ENCODE measurements around the gene MMD2.
"Not testable (repeated sequence)": the region's sequence is repeated elsewhere in the genome, so short reads cannot be mapped to it uniquely, and the experiment has no call there.

The MMD2 gene, protein sequence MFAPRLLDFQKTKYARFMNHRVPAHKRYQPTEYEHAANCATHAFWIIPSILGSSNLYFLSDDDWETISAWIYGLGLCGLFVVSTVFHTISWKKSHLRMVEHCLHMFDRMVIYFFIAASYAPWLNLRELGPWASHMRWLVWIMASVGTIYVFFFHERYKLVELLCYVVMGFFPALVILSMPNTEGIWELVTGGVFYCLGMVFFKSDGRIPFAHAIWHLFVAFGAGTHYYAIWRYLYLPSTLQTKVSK

DNA sequence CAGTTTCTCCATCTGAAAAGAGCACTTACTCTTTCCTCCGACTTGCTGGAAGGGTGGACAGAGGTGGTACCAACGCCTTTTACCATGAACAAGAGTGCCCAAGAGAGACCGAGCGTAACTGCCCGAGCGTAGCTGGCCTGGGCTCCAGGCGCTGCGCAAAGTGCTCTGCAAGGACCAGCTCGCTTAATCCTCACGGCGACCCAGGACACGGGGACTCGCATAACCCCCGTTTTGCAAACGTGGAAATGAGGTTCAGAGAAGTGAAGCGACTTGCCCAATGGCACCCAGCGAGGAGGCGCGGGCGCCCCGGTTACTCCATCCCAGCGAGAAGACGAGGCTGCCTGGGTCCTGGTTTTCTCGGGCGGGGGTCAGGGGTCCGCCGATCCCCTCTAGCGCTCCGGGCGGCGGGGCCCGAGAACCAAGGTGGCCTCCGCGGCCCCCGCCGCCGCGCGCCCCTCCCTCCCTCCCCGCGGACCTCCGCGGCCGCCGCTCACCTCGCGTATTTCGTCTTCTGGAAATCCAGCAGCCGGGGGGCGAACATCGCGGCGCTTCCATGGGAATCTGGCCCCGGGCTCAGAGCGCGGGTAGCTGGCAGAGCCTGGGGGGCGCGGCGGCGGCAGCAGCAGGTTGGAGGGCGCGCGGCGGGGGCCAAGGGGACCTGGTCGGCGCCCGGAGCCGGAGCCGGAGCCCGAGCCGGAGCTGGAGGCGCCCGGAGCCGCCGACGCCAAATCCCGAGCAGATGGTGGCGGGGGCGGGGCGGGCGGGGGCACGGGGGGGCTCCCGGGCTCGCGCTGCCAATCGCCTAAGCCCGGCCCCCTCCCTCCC, at the start of gene MMD2:
MMD2 (minus strand) TSS at position 711 of the 825 bp plus-strand sequence; CDS start at position 541, 170 bp downstream.
- no peak for DNase-seq (ENCODE audit: extremely low read depth in 1 of 2, low read depth in 1 of 2)

DNA sequence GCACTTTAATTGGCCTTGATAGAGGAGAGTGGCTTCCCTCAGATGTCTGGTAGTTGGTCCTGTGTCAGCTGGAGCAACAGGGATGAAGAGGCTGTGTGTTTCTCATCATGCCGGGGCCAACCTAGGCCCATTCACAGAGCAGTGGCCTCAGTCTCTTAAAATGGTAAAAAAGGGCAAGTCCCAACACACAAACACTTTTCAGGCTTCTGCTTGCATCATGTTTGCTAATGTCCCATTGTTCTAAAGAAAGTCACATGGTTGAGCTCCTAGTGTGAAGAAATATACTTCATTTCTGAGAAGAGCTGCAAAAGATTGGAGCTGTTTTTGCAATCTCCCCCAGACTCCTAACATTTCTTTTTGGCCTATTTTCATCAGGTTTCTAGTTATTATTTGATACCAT, 46.1 kb upstream of the MMD2 start:
- no peak for DNase-seq (ENCODE audit: extremely low read depth in 1 of 2, low read depth in 1 of 2)

DNA sequence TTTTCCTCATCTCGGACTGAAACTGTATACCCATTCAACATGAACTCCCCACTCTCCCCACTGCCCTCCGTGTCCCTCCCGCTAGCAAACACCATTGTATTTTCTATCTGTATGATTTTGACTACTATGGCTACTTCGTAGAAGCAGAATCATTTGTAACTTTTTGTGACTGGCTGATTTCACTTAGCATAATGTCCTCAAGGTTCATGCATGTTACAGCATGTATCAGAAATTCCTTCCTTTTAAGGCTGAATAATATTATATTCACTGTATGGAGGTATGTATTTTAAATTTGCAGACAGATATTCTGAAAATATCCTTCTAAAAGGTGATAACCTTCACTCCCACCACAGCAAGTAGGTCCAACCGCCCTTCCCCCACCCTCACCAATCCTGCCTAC, 42.9 kb upstream of the MMD2 start:
- no peak for DNase-seq (ENCODE audit: extremely low read depth in 1 of 2, low read depth in 1 of 2)

DNA sequence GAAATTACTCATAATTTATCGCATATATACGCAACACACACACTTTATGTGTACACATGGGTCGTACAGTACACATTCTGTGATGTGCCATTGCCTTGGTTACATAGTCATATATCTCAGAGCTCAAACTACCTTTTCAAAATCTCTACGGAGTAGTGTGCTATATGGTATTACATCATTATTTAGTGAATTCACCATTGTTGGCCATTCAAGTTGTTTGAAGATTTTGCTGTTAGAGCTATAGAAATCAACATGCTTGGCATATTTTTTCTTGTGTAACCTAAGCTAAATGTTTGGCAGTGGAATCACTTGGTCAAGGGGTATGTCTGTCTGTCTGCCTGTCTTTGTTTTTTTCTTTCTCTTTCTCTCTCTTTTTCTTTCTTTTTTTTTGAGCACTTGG, 42.0 kb upstream of the MMD2 start:
- DNase-seq (ENCODE audit: extremely low read depth in 1 of 2, low read depth in 1 of 2): no peak

DNA sequence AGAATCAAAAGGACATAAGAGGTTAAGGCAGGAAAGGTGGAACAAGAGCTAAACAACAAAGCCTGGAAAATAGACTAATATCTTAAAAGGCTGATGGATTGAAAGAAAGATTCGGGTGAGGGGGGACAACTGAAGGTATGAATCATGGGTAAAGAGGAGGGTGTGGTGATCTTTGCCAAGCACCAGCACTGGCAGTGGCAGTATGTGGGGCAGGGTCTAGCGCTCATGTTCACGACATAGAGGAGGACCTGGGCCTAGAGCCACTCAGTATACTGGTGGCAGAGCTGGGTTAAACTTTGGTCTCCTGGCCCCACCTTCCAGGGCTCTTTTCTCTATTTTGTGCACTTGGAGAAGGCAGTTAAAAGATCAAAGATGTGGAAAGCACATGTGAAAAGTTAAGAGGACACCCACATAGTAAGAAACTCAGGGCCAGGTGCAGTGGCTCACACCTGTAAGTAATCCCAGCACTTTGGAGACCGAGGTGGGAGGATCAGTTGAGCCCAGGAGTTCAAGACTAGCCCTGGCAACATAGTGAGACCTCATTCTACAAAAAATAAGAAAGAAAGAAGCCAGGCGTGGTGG, 40.5 kb upstream of the MMD2 start:
- no peak for DNase-seq (ENCODE audit: extremely low read depth in 1 of 2, low read depth in 1 of 2)

DNA sequence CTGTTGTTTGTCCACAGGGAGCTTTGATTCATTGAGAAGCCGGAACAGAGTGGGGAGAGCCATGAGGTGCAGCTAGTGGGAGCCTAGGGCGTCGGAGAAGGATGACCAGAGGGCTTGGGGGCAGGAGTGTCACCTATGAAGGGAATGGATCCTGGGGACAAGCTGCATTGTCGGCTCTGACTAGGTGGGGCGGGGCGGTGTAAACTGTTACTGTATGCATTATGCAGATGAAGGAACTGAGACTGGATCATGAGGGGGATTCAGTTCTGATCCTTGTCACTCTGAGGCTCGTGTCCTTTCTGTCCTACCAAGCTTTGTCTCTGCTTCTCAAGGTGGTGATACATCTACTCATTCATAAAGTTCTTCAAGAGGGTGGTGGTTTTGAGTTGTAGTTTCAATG, 39.9 kb upstream of the MMD2 start:
- no peak for DNase-seq (ENCODE audit: extremely low read depth in 1 of 2, low read depth in 1 of 2)

DNA sequence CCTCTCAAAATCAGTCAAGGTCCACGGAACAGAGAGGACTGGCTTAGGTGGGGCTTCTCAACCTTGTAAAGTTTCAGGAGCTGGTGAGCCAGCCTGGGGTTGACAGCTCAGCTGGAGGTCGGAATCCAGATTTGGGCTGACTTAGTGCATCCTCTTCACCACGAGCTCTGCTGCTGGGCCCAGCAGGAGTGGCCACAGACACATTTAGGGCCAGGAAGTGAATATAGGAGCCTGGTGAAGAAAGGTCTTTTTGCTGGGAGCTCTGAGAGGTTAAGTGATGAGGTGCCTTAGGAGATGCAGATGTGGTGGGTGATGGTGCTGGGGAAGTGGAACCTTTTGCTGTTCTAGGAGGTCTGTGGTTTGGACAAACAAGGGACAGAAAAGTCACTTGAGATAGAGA, 39.3 kb upstream of the MMD2 start:
- DNase-seq (ENCODE audit: extremely low read depth in 1 of 2, low read depth in 1 of 2): no peak

DNA sequence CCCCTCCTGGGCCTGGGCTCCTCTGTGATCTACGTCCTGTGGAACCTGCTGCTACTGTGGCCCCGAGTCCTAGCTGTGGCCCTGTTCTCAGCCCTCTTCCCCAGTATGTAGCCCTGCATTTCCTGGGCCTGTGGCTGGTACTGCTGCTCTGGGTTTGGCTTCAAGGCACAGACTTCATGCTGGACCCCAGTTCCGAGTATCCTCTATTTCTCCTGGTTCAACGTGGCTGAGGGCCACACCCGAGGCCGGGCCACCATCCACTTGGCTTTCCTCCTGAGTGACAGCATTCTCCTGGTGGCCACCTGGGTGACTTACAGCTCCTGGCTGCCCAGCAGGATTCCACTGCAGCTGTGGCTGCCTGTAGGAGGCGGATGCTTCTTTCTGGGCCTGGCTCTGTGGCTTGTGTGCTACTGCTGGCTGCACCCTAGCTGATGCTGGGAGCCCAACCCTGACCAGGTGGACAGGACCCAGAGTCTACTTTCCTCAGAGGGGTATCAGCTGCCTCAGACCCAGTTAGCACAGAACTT, 37.8 kb upstream of the MMD2 start:
- DNase-seq (ENCODE audit: extremely low read depth in 1 of 2, low read depth in 1 of 2): no peak

DNA sequence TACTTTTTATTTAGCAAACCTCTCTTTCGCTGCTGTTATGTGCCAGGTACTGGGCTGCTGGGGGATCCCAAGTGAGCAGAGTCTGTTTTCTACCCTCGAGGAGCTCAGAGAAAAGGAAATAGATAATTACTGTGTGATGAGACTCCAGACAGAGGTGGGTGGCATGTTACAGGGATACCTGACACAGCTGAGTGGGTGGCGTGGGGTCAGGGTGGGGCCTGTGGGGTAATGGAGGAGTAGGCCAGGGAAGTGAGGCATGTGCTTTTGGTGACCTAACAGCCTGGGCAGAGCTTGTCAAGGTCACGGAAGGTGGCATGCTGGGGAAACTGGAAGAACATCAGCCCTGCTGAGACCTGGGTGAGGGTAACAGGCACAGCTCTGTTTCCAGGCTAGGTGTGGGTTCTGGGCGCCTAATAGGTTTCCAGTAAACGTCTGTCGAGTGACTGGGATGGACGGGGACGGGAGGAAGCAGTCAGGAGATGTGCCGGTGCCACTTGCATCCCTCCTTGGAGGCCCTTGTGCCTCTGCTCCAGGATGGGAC, 36.5 kb upstream of the MMD2 start:
- DNase-seq (ENCODE audit: extremely low read depth in 1 of 2, low read depth in 1 of 2): no peak

DNA sequence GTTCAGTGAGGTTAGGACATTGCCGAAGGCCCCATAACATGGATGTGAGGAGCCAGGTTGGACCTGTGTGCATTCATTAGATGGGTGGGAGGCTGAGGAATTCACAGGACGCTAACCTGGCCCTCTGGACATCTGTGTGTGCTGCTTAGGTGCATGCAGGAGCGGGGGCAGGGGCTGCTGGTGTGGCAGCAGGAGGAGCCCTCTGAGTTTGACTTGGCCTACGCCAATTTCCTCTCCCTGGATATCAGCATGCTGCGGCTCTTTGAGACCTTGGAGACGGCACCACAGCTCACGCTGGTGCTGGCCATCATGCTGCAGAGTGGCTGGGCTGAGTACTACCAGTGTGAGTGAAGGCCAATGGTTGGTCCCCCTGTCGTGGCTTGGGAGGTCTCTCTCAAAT, 34.5 kb upstream of the MMD2 start:
- DNase-seq (ENCODE audit: extremely low read depth in 1 of 2, low read depth in 1 of 2): no peak

DNA sequence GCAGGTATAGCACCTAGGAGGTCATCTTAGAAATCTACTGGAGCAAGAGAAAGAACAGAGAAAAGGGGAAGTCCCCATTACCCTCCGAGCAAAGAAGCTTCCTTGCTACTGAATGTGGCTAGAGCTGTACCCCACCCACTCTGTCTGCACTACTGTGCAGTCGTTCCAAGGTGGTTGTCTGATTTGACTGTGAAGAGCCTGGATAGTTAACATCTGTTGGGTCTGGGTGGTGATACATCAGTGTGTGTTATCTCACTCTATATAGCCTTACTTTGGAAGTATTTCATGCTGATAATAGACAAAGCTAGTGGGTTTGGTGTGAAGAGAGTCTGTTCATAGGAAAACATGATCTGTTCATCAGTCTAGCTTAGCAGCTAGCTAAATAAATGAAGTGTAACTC, 23.8 kb upstream of the MMD2 start:
- not testable (repeated sequence) for DNase-seq (ENCODE audit: extremely low read depth in 1 of 2, low read depth in 1 of 2)

DNA sequence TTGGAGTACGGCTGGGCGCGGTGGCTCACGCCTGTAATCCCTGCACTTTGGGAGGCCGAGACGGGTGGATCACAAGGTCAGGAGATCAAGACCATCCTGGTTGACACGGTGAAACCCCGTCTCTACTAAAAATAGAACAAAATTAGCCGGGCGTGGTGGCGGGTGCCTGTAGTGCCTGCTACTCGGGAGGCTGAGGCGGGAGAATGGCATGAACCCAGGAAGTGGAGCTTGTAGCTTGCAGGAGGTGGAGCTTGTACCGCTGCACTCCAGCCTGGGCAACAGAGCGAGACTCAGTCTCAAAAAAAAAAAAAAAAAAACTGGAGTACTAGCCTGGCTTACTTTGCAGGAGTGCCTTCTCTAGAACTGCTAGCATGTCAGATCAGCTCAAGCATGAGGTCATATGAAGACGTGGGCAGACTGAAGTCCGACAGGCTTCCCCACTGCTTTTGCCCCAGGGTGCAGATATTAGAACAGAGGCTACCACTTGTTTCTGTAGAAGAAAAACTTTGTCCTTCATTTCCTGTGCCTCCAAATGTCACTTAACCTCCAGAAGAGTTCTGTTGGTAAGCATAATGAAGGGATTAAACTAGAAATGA, 22.4 kb upstream of the MMD2 start:
- DNase-seq (ENCODE audit: extremely low read depth in 1 of 2, low read depth in 1 of 2): not testable (repeated sequence)

DNA sequence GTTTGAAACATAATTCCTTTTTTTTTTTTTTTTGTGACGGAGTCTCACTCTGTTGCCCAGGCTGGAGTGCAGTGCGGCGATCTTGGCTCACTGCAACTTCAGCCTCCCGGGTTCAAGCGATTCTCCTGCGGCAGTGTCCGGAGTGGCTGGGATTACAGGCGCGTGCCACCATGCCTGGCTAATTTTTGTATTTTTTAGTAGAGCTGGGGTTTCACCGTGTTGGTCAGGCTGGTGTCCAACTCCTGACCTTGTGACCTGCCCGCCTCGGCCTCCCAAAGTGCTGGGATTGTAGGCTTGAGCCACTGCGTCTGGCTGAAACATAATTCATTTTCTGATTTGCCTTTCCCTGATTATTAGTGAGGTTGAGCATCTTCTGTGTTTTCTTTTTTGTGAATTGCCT, 16.6 kb upstream of the MMD2 start:
- not testable (repeated sequence) for DNase-seq (ENCODE audit: extremely low read depth in 1 of 2, low read depth in 1 of 2)

DNA sequence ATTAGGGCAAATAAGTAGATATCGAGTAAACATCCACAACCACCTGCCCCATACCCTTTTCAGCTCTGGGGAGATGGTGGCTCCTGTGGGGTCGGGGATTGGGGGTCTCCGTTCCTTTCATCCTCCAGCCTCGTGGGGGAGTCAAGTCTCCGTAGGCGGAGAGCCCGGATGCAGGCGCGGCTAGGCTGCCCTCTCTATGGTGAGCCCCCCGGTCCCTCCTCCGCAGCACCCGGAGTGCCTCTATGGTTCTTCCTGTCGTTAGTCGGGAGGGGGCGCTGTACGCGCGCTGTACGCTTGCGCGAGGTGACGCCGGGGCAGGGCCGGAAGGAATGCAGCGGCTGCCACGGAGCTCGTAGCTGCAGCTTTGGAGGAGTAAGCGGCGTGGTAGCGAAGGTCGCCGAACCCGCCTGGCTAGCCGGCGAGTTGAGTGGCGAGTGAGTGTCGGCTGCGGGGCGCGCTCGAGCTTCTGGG, 14.8 kb upstream of the MMD2 start:
- DNase-seq (ENCODE audit: extremely low read depth in 1 of 2, low read depth in 1 of 2): peak; percentile 76 to 90

DNA sequence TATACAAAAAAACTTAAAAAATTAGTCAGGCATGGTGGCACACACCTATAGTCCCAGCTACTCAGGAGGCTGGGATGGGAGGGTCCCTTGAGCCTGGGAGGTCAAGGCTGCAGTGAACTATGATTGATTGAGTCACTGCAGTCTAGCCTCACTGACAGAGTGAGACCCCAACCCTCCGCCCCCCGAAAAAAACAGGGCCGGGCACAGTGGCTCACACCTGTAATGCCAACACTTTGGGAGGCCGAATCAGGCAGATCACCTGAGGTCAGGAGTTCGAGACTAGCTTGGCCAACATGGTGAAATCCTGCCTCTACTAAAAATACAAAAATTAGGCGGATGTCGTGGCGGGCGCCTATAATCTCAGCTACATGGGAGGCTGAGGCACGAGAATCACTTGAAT, 13.5 kb upstream of the MMD2 start:
- DNase-seq (ENCODE audit: extremely low read depth in 1 of 2, low read depth in 1 of 2): not testable (repeated sequence)

DNA sequence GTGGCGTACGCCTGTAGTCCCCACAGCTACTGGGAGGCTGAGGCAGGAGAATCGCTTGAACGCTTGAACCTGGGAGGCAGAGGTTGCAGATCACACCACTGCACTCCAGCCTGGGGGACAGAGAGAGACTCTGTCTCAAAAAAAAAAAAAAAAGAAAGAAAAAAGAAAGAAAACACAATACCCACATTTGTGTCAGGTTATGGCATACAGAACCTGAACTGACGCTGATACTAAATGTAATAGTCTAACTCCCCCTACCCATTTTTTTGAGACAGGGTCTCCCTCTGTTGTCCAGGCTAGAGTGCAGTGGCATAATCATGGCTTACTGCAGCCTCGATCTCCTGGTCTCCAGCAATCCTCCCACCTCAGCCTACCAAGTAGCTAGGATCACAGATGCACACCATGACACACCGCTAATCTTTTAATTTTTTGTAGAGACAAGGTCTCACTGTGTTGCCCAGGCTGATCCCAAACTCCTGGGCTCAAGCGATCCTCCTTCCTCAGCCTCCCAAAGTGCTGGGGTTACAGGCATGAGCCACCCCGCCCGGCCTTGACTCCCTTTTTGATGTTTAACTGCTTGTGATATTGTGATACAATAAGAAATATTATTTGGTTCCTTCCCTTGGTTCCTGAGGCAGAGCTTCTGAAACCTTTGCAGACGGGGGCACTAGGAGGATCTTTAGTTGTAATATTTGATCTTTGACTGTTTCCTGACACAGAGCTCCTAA, 6.5 kb upstream of the MMD2 start:
- no peak for DNase-seq (ENCODE audit: extremely low read depth in 1 of 2, low read depth in 1 of 2)

DNA sequence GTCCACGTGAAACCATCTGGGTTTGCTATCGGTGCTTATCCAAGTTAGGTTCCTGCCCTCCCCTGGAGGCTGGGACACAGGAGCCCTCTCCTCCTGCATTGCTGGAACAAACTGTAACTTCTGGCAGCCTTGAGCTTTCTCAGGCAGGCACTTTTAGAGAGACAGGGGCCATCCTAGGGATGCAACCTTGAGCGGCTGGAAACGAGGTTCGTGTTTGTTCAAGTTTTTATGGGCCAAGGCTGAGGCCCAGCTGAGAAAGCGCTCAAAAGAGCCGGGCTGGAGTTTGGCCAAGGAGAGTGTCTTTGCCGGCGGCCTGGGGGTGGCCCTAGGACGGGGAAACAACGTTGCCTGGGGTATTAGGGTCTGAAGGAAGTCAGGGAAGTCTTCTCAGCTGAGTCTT, 5.5 kb upstream of the MMD2 start:
- no peak for DNase-seq (ENCODE audit: extremely low read depth in 1 of 2, low read depth in 1 of 2)

DNA sequence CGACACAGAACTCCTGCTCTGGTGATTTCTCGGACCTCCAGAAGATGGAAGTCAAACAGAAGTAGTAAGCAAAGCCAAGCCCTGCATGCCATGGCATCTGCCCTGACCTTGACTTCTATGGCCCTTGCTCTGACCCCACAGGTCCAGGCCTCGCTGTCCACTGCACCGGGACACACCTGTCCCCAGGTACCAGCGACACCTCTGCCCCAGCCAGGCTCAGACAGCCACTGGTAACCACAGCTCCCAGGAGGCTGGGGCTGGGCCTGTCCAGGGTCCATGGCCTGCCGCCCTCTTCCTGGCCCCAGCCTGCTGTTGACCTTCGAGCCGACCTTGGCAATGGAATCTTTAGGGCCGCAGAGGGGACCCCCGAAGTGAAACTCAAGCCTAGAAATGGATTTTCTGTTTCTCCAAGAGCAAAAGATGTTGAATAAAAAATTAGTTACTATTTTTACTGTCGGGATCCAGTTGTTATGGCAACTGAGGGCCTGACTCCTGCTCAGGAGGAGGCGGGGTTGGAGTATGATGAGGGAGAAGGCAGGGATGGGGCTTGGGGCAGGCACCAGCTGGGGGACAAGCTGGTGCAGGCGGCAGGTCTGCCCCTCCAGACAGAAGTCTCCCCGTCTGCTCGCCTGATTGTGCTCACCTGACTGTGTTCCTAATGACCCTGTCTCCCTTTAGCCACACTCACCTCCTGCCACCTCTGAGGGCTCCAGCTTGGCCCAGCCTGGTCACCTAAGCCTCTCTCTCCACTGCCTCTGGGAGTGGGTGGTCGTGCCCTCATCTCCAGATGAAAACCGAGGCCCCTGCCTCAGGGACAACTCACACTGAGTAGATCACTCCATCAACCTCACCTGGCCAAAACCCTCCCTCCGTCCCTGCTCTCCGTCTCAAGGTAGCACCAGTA, 4.1 kb upstream of the MMD2 start:
- DNase-seq (ENCODE audit: extremely low read depth in 1 of 2, low read depth in 1 of 2): no peak

DNA sequence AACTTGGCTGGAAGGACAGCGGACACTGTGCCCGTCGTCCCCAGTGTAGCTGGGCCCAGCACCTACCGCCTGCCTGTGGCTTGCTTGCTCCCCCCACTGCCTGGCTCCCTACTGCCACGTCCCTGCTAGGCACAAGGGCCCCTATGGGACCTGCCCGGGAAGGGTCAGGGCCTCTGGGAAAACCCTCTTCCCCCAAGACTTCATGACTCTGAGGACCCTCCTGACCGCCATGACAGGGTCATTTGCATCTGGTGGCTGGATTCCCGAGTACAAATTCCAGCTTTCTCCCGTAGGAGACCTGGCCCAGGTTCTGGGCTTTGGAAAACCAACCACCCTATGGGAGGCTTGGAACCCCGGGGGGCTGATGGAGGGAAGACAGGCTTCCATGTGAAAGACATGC, 1.4 kb upstream of the MMD2 start:
- DNase-seq (ENCODE audit: extremely low read depth in 1 of 2, low read depth in 1 of 2): no peak
